Stimulated activated CD8-positive, alpha-beta memory T cell treated with anti-CD3 and anti-CD28 coated beads, Interleukin-15, amount 100 ng/mL, for 24 hours (primary cell): ENCODE results near the gene LRRC8B.
"Not testable (repeated sequence)": the region's sequence is repeated elsewhere in the genome, so short reads cannot be mapped to it uniquely, and the experiment has no call there.

ENCODE experiments used
- DNase-seq: peaks from one replicate; pipeline ENCODE4 v3.0.0-alpha.2; 2020; ENCODE audit warnings: low read depth

The LRRC8B gene

DNA sequence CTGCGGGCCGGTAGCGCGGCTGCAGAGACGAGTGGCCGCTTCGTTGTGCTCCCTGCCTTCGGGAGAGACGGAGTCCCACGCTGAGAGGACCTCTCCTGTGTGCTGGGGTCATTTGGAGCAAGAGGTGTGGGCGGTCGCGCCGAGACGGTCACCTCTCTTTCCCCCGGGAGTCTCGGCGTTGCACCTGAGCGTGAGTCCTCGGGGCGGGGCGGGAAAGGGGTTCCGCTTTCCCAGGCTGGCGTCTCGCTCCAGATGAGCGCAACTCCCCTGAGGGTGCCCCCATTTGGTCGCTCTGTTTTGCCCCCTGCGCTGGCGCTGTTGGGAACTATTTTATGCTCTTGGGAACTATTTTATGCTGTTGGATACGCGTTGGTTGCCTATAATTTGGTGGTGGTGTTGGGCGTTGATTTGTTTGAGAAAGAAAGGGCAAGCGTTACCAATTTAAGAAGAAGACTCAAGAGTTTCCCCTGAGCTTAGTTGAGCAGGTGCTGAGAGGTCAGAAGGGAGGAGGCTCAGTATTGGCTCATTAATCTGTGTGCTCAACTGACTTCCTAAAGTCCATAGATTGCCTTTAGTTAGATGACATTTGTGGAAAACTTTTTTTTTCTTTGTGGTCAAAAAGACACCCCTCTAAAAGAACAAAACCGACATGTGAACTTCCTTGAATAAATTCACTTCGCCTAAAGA, 683 bp downstream of the LRRC8B start:
- peak; percentile 7 for DNase-seq

DNA sequence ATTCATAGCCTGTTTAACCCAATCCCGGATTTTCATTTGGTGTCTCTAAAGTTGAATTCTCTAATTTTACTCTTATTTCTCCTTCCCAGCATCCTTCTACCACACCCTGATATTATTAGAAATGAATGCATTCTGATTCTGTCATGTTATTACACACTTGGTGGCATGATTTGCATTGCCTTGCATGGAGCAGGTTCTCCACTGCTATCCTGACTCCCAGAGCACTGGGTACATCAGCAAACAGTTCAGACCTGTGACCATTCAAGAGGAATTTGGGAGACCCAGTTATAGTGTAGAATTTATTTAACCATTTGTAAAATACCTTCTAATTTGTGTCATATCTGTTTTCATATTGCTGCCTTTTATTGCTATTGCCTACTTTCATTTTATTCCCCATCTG, 2.6 kb downstream of the LRRC8B start:
- DNase-seq, result no peak

DNA sequence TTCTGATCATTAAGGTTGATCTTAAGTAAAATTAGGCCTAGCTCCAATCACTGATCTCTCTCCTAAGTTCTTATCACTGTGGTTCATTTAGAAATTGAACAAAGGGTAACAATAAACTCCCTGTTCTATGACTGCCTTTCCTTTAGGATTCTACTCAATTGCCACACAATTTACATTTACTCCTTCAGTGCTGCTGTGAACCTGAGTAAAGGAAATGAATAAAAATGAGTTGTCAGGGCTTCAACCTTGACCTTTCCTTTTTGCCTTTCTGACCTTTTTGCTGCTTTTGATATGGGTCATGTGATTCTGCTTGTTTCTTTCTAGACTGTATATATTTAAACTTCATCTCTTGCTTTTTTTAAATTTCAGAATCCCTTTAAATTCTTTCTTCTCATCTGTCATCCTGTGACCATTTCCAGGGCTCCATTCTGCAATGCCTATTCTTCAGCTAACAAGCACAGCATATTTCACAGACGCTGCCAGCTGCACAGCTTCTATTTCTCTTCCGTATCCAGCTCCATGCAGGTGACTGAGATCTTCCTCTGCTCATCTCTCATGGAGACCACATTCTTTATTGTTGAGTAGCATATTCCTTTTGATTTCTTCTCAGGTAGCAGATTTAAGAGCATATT, 3.2 kb downstream of the LRRC8B start:
- no peak for DNase-seq

DNA sequence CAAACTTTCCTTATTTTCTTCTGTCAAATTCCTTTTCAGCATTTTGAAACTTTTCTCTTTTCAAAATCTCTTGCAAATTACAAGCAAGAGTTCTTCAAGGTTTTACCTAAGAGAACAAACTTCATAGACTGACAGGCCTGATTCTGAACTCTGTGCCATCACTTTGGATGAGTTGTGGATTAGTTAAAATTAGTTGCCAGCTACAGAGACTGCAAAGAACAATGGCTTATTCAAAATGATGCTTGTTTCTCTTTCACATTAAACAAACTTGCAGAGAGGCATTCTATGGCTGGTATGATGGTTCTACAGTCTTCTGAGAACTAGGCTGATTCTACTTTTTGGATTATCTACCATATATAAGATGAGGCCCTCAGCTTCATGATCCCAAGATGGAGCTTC, 3.8 kb downstream of the LRRC8B start:
- DNase-seq, result no peak

DNA sequence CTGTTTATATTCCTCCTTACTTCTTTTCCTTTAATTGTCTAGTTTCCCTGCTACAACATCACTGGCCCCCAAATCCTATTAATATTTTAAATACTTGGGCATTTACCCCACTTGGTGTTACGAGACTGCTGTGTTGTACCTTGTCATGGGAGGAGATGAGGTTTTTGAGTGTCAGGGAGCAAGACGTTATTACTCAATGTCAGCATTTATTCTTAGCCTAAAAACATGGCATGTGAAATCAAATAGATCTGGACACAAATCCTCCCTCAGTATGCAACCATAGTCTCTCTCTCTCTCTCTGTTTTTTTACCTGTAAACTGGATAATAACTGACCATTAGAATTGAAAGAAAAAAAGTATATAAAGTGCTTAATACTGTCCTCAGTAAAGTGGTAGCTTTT, 4.6 kb downstream of the LRRC8B start:
- DNase-seq, result no peak

DNA sequence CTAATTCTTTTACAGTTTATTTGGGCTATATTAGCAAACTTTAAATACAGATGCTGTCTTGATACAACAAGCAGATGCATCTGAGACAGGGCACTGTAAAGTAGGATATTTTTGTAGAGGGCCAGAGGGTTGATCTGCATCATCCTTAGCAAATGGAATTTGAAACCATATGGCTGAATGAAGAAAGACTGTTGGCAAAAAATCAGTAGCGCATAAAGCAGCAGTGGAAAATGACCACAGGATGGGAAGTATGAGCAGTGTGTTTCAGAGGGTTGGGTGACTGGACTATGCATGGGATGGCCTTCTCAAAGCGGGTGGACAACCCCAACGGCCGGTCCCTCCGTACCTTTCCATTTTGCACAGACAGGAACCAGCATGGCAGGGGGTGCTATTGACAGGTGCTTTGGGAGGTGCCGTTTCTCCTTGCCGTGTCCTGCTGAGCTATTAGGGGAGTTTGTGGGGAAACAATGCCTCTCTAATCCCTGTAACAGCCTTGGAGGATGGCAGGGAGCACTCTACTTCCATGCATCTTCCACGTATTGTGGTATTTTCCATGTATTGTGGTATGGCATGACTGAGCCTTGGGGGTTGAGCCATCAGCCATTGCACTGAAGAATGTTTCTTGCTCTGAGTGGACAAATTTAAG, 5.9 kb downstream of the LRRC8B start:
- DNase-seq, result no peak

DNA sequence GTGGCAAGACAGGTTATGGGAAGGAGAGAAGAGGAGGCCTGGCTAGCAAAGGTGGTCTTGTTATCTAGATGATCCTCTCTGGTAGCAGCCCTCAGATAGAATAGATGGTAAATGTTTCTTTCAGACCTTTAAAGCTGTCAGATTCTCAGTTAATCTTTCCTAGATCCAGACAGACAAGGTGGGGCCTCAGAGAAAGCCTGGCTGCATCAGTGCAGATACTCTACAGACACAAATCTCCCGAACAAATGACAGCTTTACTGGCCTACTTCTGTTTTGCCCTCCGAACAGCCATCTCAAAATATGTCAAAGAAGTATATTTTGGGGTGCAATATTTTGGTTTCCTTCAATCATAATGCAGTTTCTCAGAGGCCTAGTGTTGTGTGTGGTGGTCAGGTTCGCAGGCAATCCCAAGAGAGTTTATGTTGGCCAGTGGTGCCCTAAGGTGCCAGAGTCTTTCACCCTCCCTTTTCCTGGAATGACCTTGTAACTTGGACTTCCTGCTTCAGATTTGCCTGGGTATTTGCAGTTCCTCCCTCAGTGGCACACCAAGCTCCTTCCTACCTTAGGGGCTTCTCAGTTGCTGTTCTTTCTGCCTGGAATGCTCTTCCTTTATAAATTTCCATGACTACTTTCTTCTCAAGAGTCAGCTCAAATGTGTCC, 7.0 kb downstream of the LRRC8B start:
- no peak for DNase-seq

DNA sequence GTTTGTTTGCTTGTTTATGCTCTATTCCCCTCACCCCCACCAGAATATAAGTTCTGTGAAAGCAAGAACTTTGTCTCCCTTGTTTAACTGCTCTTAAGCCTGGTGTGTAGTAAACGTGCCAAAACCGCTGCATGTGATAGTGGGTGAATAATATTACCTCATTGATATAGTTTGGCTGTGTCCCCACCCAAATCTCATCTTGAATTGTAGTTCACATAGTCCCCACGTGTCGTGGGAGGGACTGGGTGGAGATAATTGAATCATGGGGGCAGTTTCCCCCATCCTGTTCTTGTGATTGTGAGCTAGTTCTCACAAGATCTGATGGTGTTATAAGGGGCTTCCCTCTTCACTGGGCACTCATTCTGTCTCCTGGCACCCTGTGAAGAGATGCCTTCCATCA, 7.6 kb downstream of the LRRC8B start:
- no peak for DNase-seq

DNA sequence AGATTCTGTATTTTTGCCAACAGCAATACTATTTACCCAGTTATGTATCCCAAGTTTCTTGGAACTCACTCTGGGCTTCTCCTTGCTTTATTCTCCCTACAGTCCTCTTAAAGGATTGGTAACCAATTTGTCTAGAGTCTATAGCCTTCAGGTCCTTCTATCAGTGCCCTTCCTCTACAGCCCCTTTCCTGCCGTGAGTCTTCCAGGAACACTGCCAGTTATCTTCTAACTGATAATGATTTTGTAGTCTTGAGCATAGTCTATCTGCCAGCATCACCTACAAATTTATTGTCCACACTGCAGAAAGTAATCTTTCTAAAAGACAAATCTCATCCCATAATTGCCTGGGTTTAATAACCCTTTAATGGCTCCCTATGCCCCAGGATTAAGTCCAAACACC, 8.2 kb downstream of the LRRC8B start:
- no peak for DNase-seq

DNA sequence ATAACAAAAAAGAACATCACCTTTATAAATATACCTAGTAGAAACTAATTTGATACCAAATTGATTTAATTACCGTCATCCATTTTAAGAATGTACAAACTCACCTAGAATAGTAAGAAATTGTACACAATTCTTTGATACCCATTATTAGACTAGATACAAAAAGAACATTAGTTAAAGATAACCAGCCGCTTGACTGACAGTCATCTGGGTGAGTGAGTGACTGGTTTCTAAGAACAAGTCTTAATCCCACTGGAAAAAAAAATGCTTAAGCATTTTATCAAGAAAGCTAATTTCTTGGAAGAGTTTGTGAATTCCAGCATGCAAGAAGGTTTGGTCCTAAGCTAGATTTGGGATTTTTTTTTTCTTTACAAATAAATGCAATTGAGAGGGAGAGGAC, 10.9 kb downstream of the LRRC8B start:
- DNase-seq, result no peak

DNA sequence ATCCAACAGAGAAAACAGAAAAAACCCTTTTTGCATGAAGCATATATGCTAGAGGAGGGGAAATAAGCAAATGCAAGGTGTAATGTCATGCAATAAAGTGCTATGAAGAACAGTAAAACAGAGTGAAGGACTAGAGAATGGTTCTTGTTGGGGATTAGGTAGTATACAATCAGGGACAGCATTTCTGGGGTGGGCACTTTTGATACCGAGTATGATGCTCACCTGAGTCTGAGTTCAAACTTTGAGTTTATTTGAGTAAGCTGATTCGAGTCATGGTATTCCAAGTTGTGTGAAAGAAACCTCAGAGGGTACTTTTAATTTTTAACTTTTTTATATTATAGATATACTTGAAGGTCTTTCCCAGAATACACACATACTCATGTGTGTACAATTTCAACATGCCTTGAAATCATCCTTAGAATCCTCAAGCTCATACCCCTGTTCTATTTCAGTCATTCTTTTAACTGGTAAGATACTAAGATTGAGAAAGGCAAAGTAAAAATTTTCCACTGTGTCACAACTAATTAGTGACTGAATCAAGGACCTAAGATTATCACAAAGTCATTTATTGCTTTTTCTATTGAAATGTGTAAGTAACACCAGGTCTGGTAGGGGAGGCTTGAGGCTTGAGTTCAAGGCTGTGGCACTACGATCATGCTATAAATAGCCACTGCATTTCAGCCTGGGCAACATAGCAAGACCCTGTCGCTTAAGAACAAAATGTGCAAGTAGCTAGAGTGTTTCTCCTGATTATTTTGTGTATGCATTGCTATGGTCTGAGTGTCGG, 12.1 kb downstream of the LRRC8B start:
- no peak for DNase-seq

DNA sequence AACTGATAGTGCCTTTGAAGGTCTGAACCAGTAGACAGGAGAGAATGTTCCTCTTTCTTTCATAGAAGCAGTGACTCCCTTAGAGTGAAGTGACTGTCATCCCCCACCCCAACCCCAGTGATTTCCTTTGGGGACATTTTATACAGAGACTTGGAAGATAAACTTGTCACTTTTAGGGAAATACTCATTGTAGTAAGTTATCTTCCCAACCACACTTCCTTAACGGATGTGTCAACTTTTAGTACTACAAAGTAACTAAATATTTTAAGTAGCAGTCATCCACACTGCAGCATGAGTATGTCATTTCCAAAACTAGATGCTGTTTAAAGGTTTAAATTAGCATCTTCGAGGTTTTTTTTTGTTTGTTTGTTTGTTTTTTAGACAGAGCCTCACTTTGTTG, 13.7 kb downstream of the LRRC8B start:
- DNase-seq, result no peak

DNA sequence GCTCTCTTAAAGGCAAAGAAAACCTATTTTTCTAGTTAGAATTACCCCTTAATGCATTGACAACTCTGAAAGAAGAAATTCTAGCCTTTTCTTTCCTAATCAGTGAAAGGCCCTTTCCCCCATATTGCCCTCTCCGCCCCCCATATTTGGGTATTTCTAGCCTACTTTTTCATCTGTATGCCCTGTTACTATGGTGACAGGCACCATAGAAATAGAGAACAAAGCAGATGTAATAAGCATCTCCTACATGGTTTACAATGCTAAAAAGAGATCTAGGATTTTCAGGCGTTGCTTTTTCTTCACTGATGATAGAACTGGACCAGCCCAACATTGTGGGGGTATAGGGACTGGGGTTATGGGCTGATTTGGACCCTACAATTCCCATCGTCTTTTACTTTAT, 14.5 kb downstream of the LRRC8B start:
- no peak for DNase-seq

DNA sequence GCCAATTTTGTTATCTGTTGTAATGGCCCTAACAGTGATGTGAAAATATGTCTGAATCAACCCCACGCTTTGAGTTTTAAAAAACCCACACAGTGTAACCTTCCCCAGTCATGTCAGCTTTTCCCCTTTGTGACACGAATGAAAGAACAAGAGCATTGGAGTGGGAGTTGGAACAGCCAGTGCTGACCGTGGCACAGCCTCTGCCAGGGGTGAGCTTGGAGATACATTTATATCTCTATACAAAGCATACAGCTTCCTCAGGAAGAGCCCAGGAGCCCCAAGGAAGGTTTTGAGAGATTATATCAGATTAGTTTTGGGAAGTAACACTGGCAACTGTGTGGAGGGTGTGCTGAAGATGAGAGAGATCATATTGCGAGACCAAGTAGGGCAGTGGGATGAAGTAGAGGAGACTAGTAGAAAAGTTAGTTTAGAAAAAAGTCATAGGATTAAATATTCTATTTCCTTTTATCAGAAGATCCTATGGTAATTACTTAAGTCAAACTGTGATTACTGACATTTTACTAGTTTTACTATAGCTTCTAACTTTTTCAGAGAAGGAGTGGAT, 15.9 kb downstream of the LRRC8B start:
- DNase-seq, result no peak

DNA sequence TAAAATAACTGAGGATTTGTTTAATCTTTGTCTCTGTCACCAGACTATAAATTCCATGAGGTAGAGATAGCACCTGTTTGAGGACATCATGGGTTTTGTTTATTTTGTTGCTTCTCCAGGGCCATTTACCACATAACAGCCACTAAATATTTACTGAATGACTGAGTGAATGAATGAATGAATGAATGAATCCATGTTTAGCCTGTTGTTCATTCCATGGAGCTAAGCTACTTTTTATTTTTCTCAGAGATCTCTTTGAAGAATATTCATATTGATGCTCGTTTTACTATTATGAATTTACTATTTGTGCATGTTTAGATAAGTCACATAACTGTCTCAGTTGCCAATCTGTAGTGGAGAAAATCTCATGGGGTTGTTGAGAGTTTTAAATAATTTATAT, 17.7 kb downstream of the LRRC8B start:
- no peak for DNase-seq

DNA sequence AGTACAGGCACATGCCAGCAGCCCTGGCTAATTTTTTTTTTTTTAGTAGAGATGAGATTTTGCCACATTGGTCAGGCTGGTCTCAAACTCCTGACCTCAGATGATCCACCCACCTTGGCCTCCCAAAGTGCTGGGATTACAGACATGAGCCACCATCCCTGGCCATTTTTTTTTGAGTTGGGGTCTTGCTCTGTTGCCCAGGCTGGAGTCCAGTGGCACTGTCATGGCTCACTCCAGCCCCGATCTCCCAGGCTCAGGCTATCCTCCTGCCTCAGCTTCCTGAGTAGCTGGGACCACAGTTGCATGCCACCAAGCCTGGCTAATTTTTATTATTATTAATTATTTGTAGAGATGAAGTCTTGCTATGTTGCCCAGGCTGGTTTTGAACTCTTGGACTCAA, 19.0 kb downstream of the LRRC8B start:
- DNase-seq, result not testable (repeated sequence)

DNA sequence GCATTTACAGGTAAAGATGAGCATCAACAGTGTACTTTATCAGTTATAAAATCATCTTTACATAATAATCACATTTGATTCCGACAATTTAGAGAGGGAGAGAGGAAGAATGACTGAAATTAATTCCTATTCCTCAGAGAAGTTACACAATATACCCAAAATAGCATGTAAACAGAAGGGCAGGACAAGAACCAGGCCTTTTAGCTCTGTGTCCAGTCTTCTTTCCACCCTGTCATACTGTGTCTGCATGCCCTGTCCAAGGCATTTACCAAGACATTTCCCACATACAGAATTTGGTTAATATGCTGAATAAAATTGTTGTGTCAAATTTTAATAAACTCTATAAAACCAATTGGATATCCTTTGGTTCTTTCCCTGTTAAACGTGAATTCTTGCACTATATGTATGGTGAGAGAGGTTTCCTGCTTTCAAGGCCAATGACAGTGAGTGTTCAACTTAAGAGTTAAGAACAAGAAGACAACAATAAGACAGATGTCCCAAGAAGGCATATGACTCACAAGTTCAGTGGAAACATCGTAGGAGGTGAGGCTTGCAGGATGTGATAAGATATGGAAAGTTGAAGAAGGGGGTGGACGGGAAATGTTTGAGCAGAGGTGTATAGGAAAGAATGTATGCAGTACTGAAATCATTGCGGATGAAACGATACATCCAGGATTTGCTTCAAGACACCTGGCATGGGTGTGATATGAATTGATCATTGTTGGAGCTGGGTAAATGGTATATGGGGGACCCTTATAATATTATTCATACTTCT, 20.8 kb downstream of the LRRC8B start:
- DNase-seq, result no peak

DNA sequence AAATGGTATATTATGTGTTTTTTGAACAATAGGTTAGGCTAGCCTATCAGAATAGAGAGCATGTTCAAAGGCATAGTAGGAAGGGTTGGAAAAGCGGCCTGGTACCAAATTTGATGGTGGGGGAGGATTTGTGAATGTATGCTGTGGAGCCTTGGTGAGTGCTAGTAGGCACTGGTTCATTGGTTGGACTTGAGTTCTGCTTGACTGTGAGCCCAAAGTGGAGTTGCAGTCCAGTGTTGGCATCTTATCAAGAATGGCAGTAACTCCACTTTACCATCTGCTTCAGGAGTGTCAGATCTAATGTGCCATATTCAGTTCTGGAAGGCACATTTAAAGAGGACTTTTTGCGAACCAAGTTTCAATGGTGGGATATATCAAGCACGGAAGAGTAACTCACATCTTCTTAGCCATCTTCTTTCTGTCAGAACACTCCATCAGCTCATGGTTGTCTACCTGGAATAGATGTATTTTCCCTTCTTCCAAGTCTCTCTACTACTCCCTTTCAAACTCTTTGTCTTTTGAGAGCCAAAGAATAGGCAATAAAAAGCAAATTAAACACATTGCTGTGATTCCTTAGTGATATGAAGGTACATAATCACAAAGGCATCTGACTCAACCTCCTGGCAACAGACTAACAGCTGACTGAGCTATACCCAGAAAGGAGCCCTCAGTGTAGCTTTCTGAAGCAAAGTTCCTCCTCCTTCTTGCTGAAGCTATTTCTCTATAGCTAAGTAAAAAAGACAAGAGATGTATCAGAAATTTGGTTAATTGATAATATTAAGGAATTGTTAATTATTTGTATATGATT, 21.7 kb downstream of the LRRC8B start:
- no peak for DNase-seq

DNA sequence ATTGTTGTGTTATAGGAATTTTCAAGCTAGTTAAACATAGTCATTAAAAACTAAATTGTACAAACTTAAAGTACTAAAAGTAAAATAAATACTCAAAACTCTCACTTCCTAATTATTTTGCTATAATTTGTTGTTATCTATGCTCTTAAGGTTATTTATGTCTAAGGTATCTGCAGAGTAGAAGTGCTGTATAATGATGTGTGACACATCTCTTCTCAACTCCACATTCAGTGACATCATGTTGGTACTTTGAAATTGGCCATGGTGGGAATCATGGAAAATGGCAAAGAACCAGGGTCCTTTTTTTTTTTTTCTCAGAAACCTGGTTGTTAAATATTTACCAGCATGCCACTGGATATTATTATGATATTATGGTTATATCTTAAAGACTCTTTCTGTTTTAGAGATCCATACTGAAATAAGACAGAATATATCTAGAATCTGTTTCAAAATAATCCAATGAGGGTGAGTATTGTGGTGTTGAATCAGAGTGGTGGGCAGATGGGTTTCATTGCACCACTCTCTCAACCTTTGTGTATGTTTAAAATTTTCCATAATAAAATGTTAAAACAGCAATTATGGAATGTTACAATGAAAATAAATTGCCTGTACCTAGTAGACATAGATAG, 22.4 kb downstream of the LRRC8B start:
- no peak for DNase-seq

DNA sequence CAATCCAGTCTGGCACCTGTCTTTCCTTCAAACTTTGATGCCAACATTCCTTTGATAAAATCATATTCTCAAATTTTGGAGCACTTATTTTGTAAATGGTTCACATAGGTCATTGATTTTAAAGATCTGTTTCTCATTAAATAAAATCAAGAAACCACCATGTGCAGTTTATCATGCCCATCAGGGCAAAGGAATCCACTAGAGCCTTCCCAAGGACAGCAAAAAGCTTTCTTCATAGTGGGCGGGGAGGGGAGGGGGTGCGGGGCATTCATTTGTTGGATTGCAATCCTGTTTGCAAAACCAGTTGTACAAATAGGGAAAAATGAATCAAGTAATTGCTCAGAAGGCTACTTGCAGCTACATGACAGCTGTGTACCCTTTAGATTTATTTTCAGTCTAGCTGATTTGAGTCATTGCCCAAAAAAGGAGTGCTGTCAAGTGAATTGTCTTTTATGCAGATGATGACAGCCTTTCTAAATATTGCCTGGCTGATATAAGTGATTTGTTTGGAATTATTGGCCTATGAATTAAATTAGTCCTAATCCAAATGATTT, 23.0 kb downstream of the LRRC8B start:
- no peak for DNase-seq
